Immature natural killer cell (primary cell): ENCODE data around the gene GUCY1A2. TPM values are rescaled to one million over a fixed set of nuclear protein-coding genes. Genes with fewer than 3 reads are reported as not detected.

Experiments
- DNase-seq, 3 donors: peaks; one replicate each; pipeline ENCODE4 v3.0.0; 2022; ENCODE audit warnings: mixed read lengths in 1 of 3
- H3K27ac Mint-ChIP-seq, 6 donors: one replicate each; pipeline ENCODE4 v1.8.0; 2020; ENCODE audit warnings: mixed read lengths in 6 of 6, mild to moderate bottlenecking in 5 of 6, inconsistent platforms in 4 of 6, moderate library complexity in 3 of 6
- H3K27me3 Mint-ChIP-seq, 3 donors: one replicate each; pipeline ENCODE4 v1.8.0; 2020 to 2021; ENCODE audit warnings: low read depth in 3 of 3, mild to moderate bottlenecking in 3 of 3, mixed read lengths in 3 of 3, moderate library complexity in 3 of 3, inconsistent platforms in 1 of 3
- H3K36me3 Mint-ChIP-seq, 3 donors: one replicate each; pipeline ENCODE4 v1.8.0; 2020; ENCODE audit warnings: mixed read lengths in 3 of 3, inconsistent platforms in 2 of 3, mild to moderate bottlenecking in 2 of 3
- H3K4me1 Mint-ChIP-seq, 2 donors: one replicate each; pipeline ENCODE4 v1.8.0; 2020; ENCODE audit warnings: inconsistent platforms in 2 of 2, mild to moderate bottlenecking in 2 of 2, mixed read lengths in 2 of 2, moderate library complexity in 1 of 2
- H3K4me3 Mint-ChIP-seq, 5 donors: one replicate each; pipeline ENCODE4 v1.8.0; 2020; ENCODE audit warnings: mild to moderate bottlenecking in 5 of 5, mixed read lengths in 5 of 5, inconsistent platforms in 3 of 5, moderate library complexity in 3 of 5
- H3K9me3 Mint-ChIP-seq, 6 donors: one replicate each; pipeline ENCODE4 v1.8.0; 2020; ENCODE audit warnings: mild to moderate bottlenecking in 6 of 6, mixed read lengths in 6 of 6, inconsistent platforms in 4 of 6, moderate library complexity in 3 of 6
- polyA plus RNA-seq, 3 donors: library from polyadenylated mRNA; unstranded; fragments of 300-500 nt; fragmentation: Illumina TruSeq; gene quantifications; one replicate each; pipeline ENCODE4 v1.2.3, GENCODE V29; 2021

GUCY1A2 gene
- polyA plus RNA-seq, 3 donors from 2014 or later = not detected

- peaks cover 1 to 4% (median 2%) of the 10 kb centered on the region in 3 donors for H3K27me3 Mint-ChIP-seq
- H3K27ac Mint-ChIP-seq = no peak overlapping the region
- H3K4me1 Mint-ChIP-seq = no peaks in the 10 kb centered on the region
- peaks cover 11 to 54% (median 22%) of the 10 kb centered on the region in 6 donors for H3K9me3 Mint-ChIP-seq
- no peak for DNase-seq
- H3K36me3 Mint-ChIP-seq = peaks cover 0 to 3% (median 0%) of the 10 kb centered on the region in 3 donors
- H3K4me3 Mint-ChIP-seq = no peak overlapping the region
Measured at GRCh38 chr11:106958517-106959248, 59.6 kb downstream of the GUCY1A2 start.

- DNase-seq = no peak
- peaks cover 1 to 4% (median 2%) of the 10 kb centered on the region in 3 donors for H3K27me3 Mint-ChIP-seq
- peaks cover 0 to 3% (median 0%) of the 10 kb centered on the region in 3 donors for H3K36me3 Mint-ChIP-seq
- no peaks in the 10 kb centered on the region for H3K4me1 Mint-ChIP-seq
- peaks cover 14 to 56% (median 22%) of the 10 kb centered on the region in 6 donors for H3K9me3 Mint-ChIP-seq
- no peak overlapping the region for H3K4me3 Mint-ChIP-seq
- no peak overlapping the region for H3K27ac Mint-ChIP-seq
Measured at GRCh38 chr11:106957030-106957482, 61.2 kb downstream of the GUCY1A2 start.

GRCh38 chr11:106950067-106950491 lies 68.2 kb downstream of the GUCY1A2 start:
- DNase-seq = no peak
- Mint-ChIP-seq H3K36me3 (no peaks in the 10 kb centered on the region), H3K4me1 (no peaks in the 10 kb centered on the region), H3K4me3 (no peak overlapping the region), H3K27me3 (peaks cover 0 to 1% (median 0%) of the 10 kb centered on the region in 3 donors), H3K27ac (no peak overlapping the region), H3K9me3 (peaks cover 0 to 20% (median 12%) of the 10 kb centered on the region in 6 donors)

- no peaks in the 10 kb centered on the region for H3K36me3 Mint-ChIP-seq
- H3K27me3 Mint-ChIP-seq = peaks cover 0 to 1% (median 0%) of the 10 kb centered on the region in 3 donors
- DNase-seq = no peak
- no peak overlapping the region for H3K27ac Mint-ChIP-seq
- H3K4me3 Mint-ChIP-seq = no peak overlapping the region
- peaks cover 3 to 24% (median 9%) of the 10 kb centered on the region in 6 donors for H3K9me3 Mint-ChIP-seq
- no peaks in the 10 kb centered on the region for H3K4me1 Mint-ChIP-seq
Measured at GRCh38 chr11:106943089-106943488, 75.2 kb downstream of the GUCY1A2 start.

GRCh38 chr11:106939157-106939556 lies 79.1 kb downstream of the GUCY1A2 start:
- Mint-ChIP-seq H3K27ac (no peak overlapping the region), H3K4me3 (no peak overlapping the region), H3K27me3 (no peaks in the 10 kb centered on the region), H3K4me1 (no peaks in the 10 kb centered on the region), H3K9me3 (peaks cover 5 to 33% (median 13%) of the 10 kb centered on the region in 6 donors), H3K36me3 (no peaks in the 10 kb centered on the region)
- DNase-seq = no peak

- Mint-ChIP-seq H3K9me3 (peaks cover 8 to 34% (median 13%) of the 10 kb centered on the region in 6 donors), H3K27me3 (no peaks in the 10 kb centered on the region), H3K4me3 (no peak overlapping the region), H3K36me3 (no peaks in the 10 kb centered on the region), H3K4me1 (no peaks in the 10 kb centered on the region), H3K27ac (no peak overlapping the region)
- no peak for DNase-seq
Measured at GRCh38 chr11:106937111-106937510, 81.2 kb downstream of the GUCY1A2 start.

GRCh38 chr11:106925245-106925644 lies 93.0 kb downstream of the GUCY1A2 start:
- Mint-ChIP-seq H3K4me3 (no peak overlapping the region), H3K27ac (no peak overlapping the region), H3K4me1 (no peaks in the 10 kb centered on the region), H3K9me3 (peaks cover 2 to 31% (median 5%) of the 10 kb centered on the region in 6 donors), H3K36me3 (no peaks in the 10 kb centered on the region), H3K27me3 (no peaks in the 10 kb centered on the region)
- DNase-seq = no peak

GRCh38 chr11:106920899-106921509 lies 97.3 kb downstream of the GUCY1A2 start:
- H3K4me3 Mint-ChIP-seq = no peak overlapping the region
- H3K4me1 Mint-ChIP-seq = no peaks in the 10 kb centered on the region
- H3K27me3 Mint-ChIP-seq = no peaks in the 10 kb centered on the region
- no peak for DNase-seq
- no peak overlapping the region for H3K27ac Mint-ChIP-seq
- H3K9me3 Mint-ChIP-seq = peaks cover 0 to 15% (median 6%) of the 10 kb centered on the region in 6 donors
- H3K36me3 Mint-ChIP-seq = peaks cover 0 to 3% (median 0%) of the 10 kb centered on the region in 3 donors

- Mint-ChIP-seq H3K36me3 (peaks cover 0 to 3% (median 0%) of the 10 kb centered on the region in 3 donors), H3K4me1 (no peaks in the 10 kb centered on the region), H3K27ac (no peak overlapping the region), H3K4me3 (no peak overlapping the region), H3K27me3 (no peaks in the 10 kb centered on the region), H3K9me3 (peaks cover 2 to 18% (median 7%) of the 10 kb centered on the region in 6 donors)
- DNase-seq = no peak
Measured at GRCh38 chr11:106917973-106918372, 100.3 kb downstream of the GUCY1A2 start.

GRCh38 chr11:106914409-106914808 lies 103.9 kb downstream of the GUCY1A2 start:
- Mint-ChIP-seq H3K9me3 (peaks cover 3 to 35% (median 11%) of the 10 kb centered on the region in 6 donors), H3K4me3 (no peak overlapping the region), H3K27me3 (no peaks in the 10 kb centered on the region), H3K36me3 (peaks cover 0 to 3% (median 0%) of the 10 kb centered on the region in 3 donors), H3K4me1 (no peaks in the 10 kb centered on the region), H3K27ac (no peak overlapping the region)
- DNase-seq = no peak

- Mint-ChIP-seq H3K27me3 (no peaks in the 10 kb centered on the region), H3K4me1 (no peaks in the 10 kb centered on the region), H3K9me3 (peaks cover 0 to 30% (median 12%) of the 10 kb centered on the region in 6 donors), H3K27ac (no peak overlapping the region), H3K36me3 (no peaks in the 10 kb centered on the region), H3K4me3 (no peak overlapping the region)
- no peak for DNase-seq
Measured at GRCh38 chr11:106913141-106913540, 105.1 kb downstream of the GUCY1A2 start.

GRCh38 chr11:106904826-106905225 lies 113.5 kb downstream of the GUCY1A2 start:
- Mint-ChIP-seq H3K9me3 (peaks cover 0 to 20% (median 11%) of the 10 kb centered on the region in 6 donors), H3K4me3 (no peak overlapping the region), H3K27ac (no peak overlapping the region), H3K36me3 (no peaks in the 10 kb centered on the region), H3K27me3 (no peaks in the 10 kb centered on the region), H3K4me1 (no peaks in the 10 kb centered on the region)
- DNase-seq = no peak

- DNase-seq = no peak
- Mint-ChIP-seq H3K27me3 (no peaks in the 10 kb centered on the region), H3K4me3 (no peak overlapping the region), H3K36me3 (no peaks in the 10 kb centered on the region), H3K4me1 (no peaks in the 10 kb centered on the region), H3K9me3 (peaks cover 2 to 44% (median 25%) of the 10 kb centered on the region in 6 donors), H3K27ac (no peak overlapping the region)
Measured at GRCh38 chr11:106889718-106890117, 128.6 kb downstream of the GUCY1A2 start.

GRCh38 chr11:106888386-106888785 lies 129.9 kb downstream of the GUCY1A2 start:
- Mint-ChIP-seq H3K9me3 (peaks cover 8 to 48% (median 29%) of the 10 kb centered on the region in 6 donors), H3K27ac (no peak overlapping the region), H3K27me3 (no peaks in the 10 kb centered on the region), H3K4me1 (no peaks in the 10 kb centered on the region), H3K36me3 (peaks cover 0 to 4% (median 2%) of the 10 kb centered on the region in 3 donors), H3K4me3 (no peak overlapping the region)
- DNase-seq = no peak
